NB4 (cell line): ENCODE measurements around the gene BMAL2.

Source experiments
- DNase-seq: peaks from one replicate; pipeline ENCODE4 v3.0.0; 2010; ENCODE audit warnings: low read depth
- H3K4me3 ChIP-seq: one replicate; pipeline ENCODE4 v1.5.1; 2011; ENCODE audit warnings: mild to moderate bottlenecking, low read depth, low read length, moderate library complexity
- MAX ChIP-seq: IDR thresholded peaks from 2 replicates; pipeline ENCODE4 v1.6.1; 2011; ENCODE audit warnings: low read depth, low read length
- MYC ChIP-seq: IDR thresholded peaks from 2 replicates; pipeline ENCODE4 v1.6.1; 2011; ENCODE audit warnings: low read depth, low read length
- POLR2A ChIP-seq: IDR thresholded peaks from 2 replicates; pipeline ENCODE4 v1.6.1; 2011; ENCODE audit warnings: mild to moderate bottlenecking; ENCODE audit not compliant: insufficient read length; ENCODE audit errors: extremely low read depth
- TF ChIP-seq, protein P1 (sequence below): IDR thresholded peaks from one replicate; pipeline ENCODE4 v1.5.1; 2012; ENCODE audit warnings: low read depth, low read length

BMAL2 gene

DNA sequence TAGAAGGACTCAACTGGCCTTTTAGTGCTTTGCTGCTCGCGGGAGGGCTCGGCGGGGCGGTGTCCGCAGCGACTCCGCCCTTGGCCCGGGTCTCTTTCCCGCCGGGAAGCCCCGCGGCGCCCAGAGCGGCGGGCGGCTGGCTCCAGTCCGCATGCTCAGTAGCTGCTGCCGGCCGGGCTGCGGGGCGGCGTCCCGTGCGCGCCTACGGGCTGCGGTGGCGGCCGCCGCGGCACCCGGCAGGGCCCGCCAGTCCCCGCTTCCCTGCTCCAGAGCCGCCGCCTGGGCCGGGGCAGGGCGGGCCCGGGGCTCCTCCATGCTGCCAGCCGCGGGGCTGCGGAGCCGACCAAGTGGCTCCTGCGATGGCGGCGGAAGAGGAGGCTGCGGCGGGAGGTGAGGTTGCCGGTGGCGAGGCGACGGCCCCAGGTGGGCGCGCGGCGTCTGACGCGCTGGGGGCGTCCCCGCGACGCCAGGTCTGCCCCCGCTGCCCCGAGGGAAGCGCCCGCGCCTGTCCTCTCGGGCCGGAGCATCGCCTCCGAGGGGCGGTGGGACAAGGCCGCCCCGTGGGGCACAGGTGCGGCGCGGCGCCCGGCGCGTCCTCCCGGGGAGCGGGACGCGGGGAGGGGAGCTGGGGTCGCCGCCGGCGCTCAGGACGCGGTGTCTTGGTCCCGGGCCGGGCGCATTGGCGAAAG is at the start of gene BMAL2:
Gene BMAL2, plus strand, starts transcription at position 123 of the 689 bp plus-strand sequence. Its CDS starts 237 bp downstream, at position 360.
- DNase-seq: peak; percentile 86
- peak within 1 kb of the TSS; percentile 63 for H3K4me3 ChIP-seq
- no peak; the same call in 1 of the 2 replicates for TF ChIP-seq MYC
- TF ChIP-seq MAX: peak; percentile 53
- TF ChIP-seq POLR2A: peak; percentile 69

- H3K4me3 ChIP-seq: no peak overlapping the region
- TF ChIP-seq MYC (no peak), POLR2A (no peak), MAX (no peak)
- TF ChIP-seq, protein P1, sequence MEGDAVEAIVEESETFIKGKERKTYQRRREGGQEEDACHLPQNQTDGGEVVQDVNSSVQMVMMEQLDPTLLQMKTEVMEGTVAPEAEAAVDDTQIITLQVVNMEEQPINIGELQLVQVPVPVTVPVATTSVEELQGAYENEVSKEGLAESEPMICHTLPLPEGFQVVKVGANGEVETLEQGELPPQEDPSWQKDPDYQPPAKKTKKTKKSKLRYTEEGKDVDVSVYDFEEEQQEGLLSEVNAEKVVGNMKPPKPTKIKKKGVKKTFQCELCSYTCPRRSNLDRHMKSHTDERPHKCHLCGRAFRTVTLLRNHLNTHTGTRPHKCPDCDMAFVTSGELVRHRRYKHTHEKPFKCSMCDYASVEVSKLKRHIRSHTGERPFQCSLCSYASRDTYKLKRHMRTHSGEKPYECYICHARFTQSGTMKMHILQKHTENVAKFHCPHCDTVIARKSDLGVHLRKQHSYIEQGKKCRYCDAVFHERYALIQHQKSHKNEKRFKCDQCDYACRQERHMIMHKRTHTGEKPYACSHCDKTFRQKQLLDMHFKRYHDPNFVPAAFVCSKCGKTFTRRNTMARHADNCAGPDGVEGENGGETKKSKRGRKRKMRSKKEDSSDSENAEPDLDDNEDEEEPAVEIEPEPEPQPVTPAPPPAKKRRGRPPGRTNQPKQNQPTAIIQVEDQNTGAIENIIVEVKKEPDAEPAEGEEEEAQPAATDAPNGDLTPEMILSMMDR: no peak
- no peak for DNase-seq
Measured at GRCh38 chr12:27284021-27284420, 48.6 kb upstream of the BMAL2 start.

DNA sequence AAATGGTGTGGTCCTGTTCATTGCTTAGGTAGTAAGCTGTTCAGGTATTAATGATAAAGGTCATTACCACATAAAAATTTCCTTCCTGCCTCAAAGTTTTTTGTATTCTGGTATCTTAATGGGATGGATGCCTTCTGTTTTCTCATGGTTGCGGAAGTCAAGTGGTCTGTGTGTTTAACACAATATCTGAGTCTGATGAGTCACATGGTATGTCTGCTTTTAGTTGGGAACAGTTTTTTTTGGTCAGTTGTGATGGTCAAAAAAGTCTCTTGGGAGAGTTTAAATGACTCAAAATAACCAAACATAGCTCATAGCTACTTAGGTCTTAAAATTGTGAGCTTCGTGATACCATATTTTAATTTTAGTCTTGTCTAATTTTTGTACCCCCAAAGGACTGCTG is 47.9 kb upstream of the BMAL2 start:
- H3K4me3 ChIP-seq: no peak overlapping the region
- peak; percentile 88 for DNase-seq
- peak; percentile 76 for TF ChIP-seq MAX
- TF ChIP-seq, protein P1: no peak

- peak; percentile 27 for DNase-seq
- TF ChIP-seq MYC: no peak
- no peak for TF ChIP-seq POLR2A
- TF ChIP-seq, protein P1: no peak
- TF ChIP-seq MAX: no peak
Measured at GRCh38 chr12:27285403-27285802, 47.2 kb upstream of the BMAL2 start.

DNA sequence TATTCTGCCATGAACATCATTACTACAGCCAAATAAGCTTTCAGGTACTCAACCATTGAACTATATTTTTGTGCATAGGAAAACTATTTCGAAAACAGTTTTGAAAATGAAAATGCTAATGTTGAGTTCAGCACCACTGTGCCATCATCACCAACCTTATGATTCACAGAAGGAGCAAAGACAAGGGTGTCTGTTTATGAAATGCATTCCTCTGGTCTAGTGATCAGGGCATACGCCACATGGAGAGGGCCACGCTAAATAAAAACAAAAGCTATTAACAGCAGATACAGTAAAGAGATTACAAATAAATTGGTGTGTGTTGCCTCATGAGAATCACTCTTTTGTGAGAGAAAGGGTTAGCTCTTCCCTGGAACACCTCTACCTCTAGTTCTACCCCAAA is 43.2 kb upstream of the BMAL2 start:
- no peak overlapping the region for H3K4me3 ChIP-seq
- DNase-seq: no peak
- TF ChIP-seq MYC (no peak), POLR2A (no peak), MAX (no peak)

More at GRCh38 chr12:27285403-27285802, 47.2 kb upstream of the BMAL2 start:
- no peak overlapping the region for H3K4me3 ChIP-seq

DNA sequence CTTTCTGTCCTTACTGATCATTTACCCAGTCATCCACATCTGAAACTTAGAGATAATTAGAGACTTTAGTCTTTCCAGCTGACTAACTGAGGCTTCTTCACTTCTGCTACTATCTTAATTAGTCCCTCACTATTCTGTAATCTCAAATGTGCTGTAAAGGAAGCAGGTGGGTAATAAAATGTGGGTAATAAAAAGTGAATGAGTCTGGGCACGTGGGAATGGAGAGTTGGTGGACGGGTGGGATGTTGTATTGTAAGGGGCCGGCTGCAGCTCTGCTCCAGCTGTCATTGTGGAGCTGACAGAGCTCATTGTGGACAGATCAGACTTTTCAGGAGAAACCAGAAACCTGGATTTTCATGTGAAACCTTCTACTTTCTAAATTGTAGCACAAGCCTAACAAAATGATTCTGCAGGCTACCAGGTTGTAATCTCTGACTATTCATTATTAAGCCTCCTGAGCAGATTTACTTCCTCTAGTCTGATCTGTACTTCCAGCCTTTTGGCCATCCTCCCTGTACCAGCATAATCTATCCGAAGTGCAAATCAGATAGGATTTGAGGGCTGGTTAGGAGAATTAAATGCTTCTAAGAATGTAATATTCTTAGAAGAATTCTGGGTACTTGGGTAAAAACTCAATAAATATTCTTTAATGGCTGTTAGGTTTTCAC is 42.0 kb upstream of the BMAL2 start:
- no peak overlapping the region for H3K4me3 ChIP-seq

More for the DNA sequence above, 42.0 kb upstream of the BMAL2 start:
- TF ChIP-seq MYC (no peak), POLR2A (no peak), MAX (no peak)
- TF ChIP-seq, protein P1: no peak
- DNase-seq: no peak
